Ecto neural progenitor cell (in vitro differentiated cells): ENCODE results near the gene FDPS.
"Not testable (repeated sequence)": the region's sequence is repeated elsewhere in the genome, so short reads cannot be mapped to it uniquely, and the experiment has no call there.

Experiments used
- DNase-seq: peaks from one replicate; pipeline ENCODE4 v3.0.0-alpha.2; 2018; ENCODE audit warnings: low spot score

The FDPS gene

GRCh38 chr1:155285631-155286044 lies 23.0 kb upstream of the FDPS start:
- no peak for DNase-seq

GRCh38 chr1:155286544-155286943 lies 22.1 kb upstream of the FDPS start:
- no peak for DNase-seq

- no peak for DNase-seq
Measured at GRCh38 chr1:155287987-155288543, 20.6 kb upstream of the FDPS start.

DNA sequence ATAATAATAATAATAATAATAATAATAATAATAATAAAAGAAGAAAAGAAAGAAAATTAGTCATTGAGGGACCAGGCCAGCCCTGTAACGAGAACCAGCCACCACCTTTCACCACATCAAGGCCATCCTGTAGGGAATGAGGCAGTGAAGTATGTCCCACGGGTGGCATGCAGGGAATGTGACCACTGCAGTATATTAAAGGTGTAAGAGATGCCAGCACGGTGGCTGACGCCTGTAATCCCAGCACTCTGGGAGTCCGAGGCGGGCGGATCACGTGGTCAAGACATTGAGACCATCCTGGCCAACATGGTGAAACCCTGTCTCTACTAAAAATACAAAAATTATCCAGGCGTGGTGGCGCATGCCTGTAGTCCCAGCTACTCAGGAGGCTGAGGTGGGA lies 17.7 kb upstream of the FDPS start:
- not testable (repeated sequence) for DNase-seq

- no peak for DNase-seq
Measured at GRCh38 chr1:155293086-155293749, 15.4 kb upstream of the FDPS start.

GRCh38 chr1:155294520-155295182 lies 14.0 kb upstream of the FDPS start:
- no peak for DNase-seq

DNA sequence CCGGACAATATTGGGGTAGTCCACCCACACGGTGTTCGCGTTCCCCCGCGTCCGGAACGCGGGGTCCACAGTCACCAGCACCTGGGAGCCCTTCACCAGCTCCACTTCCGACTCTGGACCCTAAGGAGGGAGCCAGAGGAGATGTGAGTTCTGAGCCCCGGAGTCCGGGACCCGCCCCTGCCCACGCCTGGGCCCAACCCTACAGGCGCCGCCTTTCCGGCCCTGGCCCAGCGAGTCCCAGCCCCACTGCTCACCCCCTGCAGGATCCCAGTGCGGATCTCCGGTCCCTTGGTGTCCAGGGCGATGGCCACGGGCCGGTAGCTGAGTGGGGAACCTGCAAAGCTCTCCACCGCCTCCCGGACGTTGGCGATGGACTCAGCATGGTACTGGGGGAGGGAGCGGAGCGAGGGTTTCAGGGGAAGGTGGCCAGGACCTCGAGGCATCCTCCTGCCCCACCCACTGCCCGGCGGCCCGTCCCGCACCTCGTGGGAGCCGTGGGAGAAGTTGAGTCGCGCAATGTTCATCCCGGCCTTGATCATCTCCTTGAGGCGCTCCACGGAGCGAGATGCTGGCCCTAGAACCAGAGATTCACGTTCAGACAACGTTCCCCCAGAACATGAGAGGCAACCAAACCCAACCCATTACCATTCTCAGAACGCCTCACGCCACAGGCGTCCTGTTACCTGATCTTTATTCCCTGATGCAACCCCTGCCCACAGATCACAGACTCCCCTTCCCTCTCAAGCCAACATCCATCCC lies 13.3 kb upstream of the FDPS start:
- no peak for DNase-seq

DNA sequence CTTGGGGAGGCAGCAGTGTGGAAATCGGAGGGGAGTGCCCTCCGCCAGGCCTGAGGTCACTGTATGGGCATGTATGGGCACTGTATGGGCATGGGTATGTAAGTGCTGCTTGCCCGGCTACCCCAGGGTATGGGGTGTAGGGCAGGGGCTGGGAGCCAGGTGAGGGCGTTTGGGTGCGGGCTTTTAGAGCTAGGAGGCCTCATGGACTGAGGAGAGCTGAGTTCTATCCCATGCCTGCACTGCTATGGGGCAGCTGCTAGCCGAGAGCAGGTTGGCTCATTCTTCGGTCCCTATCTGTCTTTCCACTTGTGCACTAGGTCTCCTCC lies 12.8 kb upstream of the FDPS start:
- no peak for DNase-seq

- no peak for DNase-seq
Measured at GRCh38 chr1:155296661-155297060, 12.0 kb upstream of the FDPS start.

DNA sequence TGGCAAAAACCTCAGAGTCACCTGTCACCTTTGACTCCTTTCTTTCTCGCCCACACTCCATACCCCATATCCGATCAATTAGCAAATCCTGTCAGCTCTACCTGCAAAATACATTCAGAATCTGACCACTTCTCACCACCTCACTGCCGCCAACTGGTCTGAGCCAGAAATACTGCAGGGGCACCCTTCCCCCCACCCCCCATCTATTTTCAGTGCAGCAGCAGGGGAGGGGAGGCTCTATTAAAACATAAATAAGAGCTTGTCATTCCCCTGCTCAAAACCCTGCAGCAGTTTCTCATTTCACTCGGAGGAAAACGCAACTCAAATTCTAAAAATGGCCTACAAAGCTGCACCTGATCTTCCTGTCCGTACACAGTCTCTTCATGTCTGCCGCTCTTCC lies 11.3 kb upstream of the FDPS start:
- no peak for DNase-seq

DNA sequence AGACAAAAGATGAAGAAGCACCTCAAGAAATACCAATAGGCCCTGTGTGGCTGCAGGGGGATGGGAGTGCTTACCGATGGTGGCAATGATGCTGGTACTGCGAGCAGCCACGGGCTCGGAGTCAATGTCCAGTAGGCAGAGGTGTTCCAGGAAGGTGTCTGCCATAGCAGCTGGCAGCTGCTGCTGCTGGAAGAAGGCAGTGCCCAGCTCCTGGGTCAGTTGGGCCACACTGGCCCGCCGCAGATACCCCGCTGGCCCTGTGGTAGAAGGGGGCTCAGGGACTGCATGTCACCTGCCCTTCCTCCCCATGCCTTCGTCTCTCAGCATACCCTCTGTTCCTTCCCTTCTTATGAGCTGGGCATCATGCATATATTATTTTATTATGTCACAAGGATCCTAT lies 8.6 kb upstream of the FDPS start:
- no peak for DNase-seq

GRCh38 chr1:155300553-155301329 lies 7.9 kb upstream of the FDPS start:
- no peak for DNase-seq

DNA sequence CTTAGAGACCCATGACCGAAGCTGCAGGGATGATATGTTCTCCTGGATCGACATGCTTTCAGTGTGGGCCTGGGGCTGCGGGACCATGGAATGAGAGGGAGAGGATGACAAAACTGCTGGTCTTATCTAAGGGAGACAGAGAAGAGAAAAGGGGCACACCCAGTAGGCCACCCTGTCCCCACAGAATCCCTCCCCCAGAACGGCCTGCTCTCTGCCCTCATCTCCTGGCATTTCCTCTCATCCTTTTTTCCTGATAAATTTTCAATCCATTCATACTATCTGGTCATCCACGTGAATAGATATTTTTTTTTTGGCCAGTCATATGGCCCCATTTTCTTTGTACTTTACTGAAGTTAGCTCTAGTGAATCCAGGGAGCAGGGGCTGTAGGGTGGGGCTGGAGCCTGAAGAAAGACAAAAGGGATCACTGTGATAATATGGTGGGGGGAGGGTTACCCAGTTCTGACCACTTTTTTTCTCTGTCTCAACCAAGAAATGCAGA lies 7.3 kb upstream of the FDPS start, which contains the start of gene PKLR:
Gene PKLR (minus strand): TSS at position 97 of the 500 bp plus-strand sequence. CDS start 43 bp downstream, at position 54.
- no peak for DNase-seq

DNA sequence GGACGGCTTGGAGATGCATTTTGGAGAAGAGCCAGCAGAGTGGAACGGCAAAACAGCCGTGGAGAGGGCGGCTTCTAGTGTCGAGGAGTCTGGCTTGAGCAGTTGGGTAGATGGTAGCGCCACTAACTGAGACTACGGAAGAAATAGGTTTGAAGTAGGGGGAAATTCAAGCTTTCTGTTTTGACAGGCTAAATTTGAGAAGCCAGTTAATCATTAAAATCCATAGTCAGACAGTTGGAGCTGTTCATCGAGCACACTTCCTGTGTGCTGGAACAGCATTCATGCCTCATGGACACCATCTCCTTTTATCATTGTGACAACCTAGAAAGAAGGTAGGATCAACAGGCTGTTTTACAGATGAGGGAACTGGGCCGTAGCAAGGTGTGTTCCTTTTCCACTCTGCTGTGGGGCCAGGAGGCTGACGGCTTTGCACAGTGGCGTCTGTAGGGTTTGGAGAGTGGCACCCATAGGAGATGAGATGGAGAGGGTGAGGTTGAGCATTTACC lies 4.1 kb upstream of the FDPS start:
- no peak for DNase-seq

DNA sequence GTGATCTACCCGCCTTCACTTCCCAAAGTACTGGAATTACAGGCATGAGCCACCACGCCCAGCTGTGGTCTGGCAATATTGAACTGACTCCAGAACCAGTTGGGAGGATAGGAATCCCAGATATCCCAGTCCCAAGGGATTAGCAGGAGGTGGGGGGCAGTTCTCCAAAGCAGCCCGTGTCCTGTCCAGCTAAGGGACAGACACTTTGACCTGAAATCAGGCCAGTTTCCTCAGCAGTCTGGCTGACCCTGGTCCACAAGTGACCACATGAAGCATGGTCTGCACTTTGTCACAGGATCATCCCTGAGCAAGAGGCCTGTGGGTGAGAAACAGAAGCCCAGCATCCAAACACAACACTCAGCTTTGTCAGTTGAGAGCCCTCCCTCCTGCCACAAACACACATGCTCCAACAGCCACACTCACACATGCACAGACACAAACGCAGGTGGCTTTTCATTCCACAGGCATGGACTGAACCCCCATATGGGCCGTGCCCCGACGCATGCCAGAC lies 2.7 kb upstream of the FDPS start:
- DNase-seq: no peak

DNA sequence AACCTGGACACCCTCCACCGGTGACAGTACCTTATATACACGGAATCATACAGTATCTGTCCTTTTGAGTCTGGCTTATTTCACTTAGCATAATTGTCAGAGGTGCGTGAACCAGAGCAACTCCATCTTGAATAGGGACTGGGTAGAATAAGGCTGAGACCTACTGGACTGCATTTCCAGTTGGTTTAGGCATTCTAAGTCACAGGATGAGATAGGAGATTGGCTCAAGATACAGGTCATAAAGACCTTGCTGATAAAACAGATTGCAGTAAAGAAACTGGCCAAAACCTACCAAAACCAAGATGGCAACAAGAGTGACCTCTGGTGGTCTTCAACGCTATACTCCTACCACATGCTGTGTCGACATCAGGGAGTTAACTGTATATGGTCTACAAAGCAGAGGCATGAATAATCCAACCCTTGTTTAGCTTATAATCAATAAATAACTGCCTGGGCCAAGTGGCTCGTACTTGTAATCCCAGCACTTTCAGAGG lies 1.4 kb upstream of the FDPS start:
- no peak for DNase-seq

DNA sequence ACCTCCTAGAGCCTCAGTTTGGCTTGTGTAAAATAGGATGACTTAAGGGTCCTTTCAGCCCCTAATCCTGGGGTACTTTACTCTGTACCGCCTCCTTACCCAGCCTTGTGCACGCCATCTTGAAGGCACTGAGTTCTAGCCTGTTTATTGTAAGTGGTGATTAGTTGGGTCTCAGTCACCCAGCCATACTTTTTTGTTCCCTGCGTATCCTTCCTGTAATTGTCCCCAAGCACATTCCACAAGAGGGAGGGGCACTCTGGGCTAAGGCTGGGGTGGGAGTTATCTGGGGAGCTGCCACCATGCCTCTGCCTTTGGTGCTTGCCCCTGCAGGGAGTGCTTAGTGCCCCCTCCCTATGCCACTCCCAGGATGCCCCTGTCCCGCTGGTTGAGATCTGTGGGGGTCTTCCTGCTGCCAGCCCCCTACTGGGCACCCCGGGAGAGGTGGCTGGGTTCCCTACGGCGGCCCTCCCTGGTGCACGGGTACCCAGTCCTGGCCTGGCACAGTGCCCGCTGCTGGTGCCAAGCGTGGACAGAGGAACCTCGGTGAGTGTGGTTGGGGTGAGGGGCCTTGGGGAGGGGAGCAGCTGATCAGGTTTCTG lies 856 bp downstream of the FDPS start:
- no peak for DNase-seq

GRCh38 chr1:155313261-155313660 lies 4.6 kb downstream of the FDPS start:
- DNase-seq: no peak

DNA sequence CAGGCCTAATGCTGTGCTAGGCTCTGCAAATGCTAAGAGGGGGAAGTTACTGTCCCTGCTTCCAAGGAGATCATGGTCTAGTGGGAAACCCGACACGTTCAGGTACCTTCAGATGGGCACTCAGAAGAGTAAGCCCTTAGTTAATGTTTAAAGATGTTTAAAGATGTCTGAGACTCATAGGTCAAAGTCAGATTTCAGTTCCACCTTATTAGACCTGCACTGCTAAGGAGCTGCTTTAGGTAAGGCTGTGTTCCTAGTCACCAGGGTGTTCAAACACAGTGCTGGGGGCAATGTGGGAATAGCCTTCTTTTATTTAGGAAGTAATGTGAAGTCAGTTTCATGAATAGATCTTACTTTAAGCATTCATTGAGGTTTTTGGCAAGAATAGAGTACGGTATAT lies 8.3 kb downstream of the FDPS start:
- DNase-seq: no peak

DNA sequence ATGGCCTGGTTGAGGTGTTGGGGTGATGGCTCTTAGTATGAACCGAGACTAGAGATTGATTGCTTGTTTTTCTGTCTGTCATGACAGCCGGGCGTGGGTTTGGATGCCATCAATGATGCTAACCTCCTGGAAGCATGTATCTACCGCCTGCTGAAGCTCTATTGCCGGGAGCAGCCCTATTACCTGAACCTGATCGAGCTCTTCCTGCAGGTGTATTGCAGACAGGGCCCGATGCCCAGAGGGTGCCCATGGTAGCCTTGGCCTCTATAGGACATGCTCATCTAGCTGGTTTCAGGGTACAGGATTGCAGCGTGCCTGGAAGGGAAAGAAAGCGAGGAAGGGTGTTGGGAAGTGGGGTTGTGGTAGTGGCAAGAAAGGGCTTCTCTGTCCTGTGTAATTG lies 9.4 kb downstream of the FDPS start:
- no peak for DNase-seq

- DNase-seq: no peak
Measured at GRCh38 chr1:155319536-155319935, 10.9 kb downstream of the FDPS start.
